GM21723 (cell line): ENCODE results near the gene SENP2.
"Not testable (repeated sequence)": the region's sequence is repeated elsewhere in the genome, so short reads cannot be mapped to it uniquely, and the experiment has no call there.

Experiments used
- ATAC-seq: cut with Tn5 transposase; IDR thresholded peaks from one replicate; pipeline ENCODE4 v1.9.1; 2021; ENCODE audit warnings: mild to moderate bottlenecking, moderate library complexity; ENCODE audit not compliant: unreplicated experiment

SENP2 gene

DNA sequence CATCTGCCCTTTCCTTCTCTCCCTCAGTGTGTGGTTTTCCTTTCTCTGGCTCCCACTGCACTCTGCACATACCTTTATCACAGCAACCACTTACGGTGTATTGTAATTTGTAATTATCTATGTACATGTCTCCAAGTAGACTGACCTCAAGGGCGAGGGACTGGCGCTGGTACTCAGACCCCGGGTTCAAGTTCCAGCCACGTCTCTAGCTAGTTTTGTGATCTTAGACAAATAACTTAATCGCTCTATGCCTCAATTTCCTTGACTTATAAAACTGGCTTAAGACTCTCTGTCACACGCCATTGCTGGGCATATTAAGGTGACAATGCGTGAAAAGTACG lies 607 bp upstream of the SENP2 start:
- ATAC-seq: no peak

DNA sequence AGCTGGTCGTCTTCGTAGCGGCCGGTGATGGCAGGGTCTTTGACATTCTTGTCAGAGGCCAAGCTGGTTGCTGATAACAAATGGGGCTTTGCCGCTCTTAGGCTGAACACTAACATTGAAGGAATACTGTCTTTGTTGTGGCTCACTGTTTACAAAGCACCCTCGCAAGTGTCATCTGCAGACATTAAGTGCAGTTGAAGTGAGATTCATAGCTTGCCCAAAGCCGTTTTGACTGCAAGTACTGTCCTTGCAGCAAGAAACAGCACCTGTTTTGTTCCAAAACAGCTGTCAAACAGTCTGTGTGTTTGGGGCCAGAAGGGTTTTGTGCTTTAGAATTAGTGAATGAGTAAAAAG lies 568 bp downstream of the SENP2 start:
- no peak for ATAC-seq

GRCh38 chr3:185594073-185594472 lies 8.0 kb downstream of the SENP2 start:
- no peak for ATAC-seq

- ATAC-seq: peak; percentile 76
Measured at GRCh38 chr3:185595526-185595925, 9.4 kb downstream of the SENP2 start.

DNA sequence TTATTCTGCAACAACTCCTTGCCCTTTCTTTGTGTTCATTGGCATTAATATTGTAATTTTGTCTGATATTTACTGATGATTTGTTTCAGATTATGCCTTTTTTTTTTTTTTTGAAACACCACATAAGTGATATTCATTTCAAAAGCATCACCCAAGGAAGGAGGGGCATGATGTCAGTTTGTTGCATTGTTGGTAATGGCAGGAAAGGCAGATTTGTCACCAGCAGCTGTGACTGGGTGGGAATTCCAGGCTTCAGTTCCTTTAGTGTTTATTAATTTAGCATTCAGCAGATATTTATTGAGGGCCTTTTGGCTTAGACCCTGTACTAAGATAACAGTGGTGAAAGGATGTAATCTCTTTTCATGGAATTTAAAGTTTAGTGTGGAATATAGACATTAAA lies 19.5 kb downstream of the SENP2 start:
- no peak for ATAC-seq

DNA sequence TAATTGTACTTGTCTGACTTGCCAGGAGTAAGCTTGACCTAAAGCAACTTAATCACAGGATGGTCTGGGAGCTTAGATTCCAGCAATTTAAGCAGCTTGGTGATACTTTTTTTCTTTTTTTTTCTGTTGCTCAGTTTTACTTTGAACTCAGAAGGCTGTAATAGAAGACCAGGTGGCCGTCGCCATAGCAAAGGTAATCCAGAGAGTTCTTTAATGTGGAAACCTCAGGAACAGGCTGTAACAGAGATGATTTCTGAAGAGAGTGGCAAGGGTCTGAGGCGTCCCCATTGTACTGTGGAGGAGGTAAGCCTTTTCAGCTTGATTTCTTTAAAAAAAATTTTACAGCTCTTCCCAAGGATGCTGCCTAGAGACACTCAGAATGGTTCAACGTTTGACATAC lies 20.1 kb downstream of the SENP2 start:
- ATAC-seq: no peak

GRCh38 chr3:185613016-185613415 lies 26.9 kb downstream of the SENP2 start:
- ATAC-seq: no peak

DNA sequence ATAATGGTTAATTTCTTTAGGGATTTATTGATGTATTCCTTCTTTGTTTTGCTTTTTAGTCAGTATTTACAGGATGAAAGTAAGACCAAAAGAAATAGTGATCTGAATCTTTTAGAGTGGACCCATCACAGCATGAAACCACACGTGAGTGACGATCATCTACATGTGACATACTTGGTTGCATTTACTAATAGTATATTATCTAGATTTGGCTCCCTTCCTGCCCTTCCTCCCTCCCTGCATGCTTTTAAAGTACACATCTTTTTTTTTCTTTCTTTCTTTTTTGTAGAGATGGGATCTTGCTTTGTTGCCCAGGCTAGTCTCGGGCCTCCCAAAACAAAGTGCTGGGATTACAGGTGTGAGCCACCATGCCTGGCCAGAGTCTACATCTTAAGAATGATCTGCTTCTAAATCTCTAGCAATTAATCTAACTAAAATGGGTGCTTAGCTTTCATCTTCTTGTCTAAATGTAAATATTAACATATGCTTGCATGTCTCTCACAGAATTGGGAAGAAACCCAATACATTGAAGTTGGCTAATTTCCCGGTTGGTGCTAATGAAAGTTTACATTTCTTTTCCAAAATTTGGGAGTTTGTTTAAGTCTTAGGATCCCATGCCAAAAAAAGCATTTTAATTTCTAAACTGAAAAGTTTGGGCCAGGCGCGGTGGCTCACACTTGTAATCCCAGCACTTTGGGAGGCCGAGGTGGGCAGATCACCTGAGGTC lies 38.0 kb downstream of the SENP2 start:
- ATAC-seq: no peak

GRCh38 chr3:185625784-185626183 lies 39.7 kb downstream of the SENP2 start:
- ATAC-seq: no peak

DNA sequence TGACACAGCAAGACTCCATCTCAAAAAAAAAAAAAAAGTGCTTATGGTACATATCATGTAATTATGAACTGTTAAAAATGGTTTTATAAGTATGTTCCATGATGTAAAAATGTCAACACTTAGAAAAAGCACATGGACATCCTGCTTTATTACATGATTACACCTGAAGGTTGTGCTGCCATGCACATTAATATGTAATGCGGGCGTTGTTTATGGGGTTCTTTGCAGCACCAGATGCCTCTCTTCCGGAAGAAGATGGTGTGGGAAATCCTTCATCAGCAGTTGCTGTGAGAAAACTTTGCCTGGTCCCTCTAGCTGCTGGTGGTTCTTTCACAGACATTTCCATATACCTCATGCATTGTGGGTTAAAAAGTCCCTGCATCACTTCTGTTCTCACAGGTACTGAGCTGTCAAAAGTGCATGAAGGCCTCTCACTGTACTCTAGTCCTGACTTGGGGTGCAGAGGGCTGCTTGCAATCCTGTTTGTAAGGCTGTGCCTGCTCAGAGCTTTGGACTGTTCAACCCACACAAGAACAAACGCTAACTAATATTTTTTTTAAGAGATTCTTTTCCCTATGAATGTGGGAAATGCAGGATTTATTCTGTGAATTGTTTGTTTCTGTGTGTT lies 43.6 kb downstream of the SENP2 start:
- no peak for ATAC-seq

DNA sequence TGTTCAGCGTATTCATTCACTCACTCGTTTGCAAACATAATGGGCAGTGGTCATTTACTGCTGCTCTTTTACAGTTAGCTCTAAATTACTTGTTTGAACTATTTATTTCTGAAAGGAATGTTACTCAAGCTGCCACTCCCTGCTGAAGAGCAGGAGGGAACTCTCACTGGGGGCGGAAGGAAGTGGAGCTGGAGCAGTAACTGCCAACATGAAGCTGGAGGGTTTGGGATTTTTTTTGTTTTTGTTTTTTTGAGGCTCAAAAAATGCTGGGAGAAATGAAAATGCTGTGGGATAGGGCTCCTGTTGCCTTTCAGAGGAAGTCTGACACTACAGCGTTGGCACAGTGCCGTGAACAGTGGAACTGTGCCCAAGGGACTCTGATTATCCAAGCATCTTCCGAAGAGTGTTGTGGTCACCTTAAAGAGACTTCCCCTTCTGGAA lies 44.1 kb downstream of the SENP2 start:
- no peak for ATAC-seq

DNA sequence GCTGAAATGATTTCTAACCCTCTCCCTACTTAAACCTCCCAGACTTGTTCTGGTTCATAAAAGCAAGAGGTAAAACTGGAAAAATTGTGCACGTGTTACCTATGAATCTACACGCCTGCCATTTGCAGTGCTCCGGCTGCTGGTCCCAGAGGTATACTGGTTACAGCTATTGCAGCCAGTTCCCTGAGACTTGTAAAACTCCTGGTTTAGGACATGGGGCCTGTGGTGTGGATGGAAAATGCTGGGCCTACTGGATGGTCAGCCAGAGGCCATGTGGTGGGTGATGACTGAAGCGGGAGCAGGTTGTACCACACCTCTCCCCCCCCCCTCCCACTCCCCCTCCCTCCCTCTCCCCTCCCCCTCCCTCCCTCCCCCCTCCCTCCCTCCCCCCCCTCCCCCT lies 45.0 kb downstream of the SENP2 start:
- ATAC-seq: no peak

- ATAC-seq: no peak
Measured at GRCh38 chr3:185631508-185632206, 45.6 kb downstream of the SENP2 start.

DNA sequence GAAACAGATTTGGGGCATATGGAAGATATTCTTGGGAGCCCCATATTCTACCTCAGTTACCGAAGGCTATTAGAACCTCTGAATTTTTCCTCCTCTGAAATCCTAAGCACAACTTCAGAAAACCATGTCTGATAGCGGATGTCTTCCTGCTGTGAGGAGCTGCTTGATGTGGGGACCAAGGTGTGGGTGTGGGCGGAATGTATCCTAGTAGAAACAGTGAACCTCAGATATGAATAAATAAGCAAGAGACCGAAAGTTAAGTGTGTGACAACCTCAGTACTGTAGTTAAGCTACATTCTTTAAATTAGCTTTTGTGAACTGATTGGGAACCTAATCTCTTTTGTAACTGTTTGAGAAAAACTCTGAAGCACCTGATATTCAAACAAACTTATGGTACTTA lies 46.9 kb downstream of the SENP2 start:
- ATAC-seq: no peak

GRCh38 chr3:185637388-185637787 lies 51.3 kb downstream of the SENP2 start:
- no peak for ATAC-seq

DNA sequence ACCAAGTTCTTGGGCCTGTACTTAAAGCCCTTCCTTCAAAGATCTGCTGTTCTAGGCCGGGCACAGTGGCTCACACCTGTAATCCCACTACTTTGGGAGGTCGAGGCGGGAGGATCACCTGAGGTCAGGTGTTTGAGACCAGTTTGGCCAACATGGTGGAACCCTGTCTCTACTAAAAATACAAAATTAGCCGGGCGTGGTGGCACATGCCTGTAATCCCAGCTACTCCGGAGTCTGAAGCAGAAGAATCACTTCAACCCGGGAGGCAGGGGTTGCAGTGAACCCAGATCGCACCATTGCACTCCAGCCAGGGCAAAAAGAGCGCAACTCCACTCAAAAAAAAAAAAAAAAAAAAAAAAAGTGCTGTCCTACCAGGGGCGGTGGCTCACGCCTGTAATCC lies 52.6 kb downstream of the SENP2 start:
- ATAC-seq: not testable (repeated sequence)

- ATAC-seq: no peak
Measured at GRCh38 chr3:185639632-185640206, 53.6 kb downstream of the SENP2 start.

GRCh38 chr3:185640308-185640707 lies 54.2 kb downstream of the SENP2 start:
- ATAC-seq: no peak

DNA sequence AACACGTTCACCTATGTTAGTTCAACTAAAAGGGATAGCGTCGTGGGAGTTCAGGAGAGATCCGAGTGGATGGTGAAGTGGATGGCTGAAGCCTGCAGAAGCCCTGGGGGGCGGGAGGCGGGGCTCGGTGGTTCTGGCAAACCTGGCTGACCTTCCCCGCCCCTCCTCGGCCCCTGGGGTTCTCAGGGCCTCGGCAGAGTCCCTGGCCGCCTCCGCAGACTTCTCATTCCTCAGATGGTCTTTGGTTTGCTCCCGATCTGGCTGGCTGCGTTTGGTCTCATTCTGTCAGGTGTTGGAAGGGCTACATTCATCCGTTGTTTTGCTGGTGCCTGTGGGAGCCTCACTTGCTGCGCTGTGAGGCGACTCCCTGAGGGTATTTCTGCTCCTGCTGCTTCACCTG lies 59.1 kb downstream of the SENP2 start:
- ATAC-seq: not testable (repeated sequence)

DNA sequence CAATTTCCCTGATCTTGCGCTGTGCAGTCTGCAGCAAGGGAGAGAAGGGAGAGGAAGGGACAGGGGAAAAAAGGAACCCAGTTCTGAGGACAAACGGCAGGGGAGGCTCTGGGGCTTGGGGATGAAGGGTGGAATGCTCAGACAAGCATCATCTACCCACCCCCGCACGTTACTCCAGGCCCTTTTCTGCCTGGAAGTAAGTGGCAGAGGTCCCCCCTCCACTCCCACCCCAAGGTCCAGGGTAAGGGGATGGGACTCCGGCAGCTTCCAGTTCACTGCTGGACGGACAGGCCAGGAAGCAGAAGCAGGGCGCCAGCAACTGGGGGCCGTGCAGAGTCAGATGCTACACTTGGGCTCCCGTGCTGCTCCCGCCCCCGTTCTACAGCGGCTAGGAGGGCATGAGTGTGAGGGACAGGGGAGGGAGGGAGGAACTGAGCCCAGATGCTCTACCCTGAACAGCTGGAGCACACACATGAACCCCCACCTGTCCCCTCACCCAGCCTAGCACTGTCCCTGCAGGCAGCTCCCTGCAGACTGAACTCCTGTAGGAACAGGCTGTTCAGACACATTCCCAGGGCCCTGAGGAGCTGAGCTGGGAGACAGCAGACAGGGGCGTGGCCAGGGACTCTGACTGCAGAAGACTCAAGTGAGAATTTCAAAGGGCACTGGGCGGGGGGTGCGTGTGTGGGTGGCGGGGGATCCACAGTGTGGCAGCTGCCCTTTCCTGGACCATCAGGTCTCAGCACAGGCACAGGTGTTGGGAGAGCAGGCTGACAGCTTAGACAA lies 59.7 kb downstream of the SENP2 start:
- no peak for ATAC-seq
